Endothelial cell of umbilical vein (primary cell): ENCODE measurements around the gene UBE2E1. TPM values are rescaled to one million over a fixed set of nuclear protein-coding genes. Genes with fewer than 3 reads are reported as not detected.

Experiments used
- BruUV-seq: library from RNA; stranded (reverse); fragments of 400-500 nt; replicated peaks from 2 replicates; lab custom pipeline; 2021; lab: Mats Ljungman, UMichigan
- CTCF ChIA-PET: fragments of 300-600, 350-600 bp; sonication (Branson Sonifier 250); formaldehyde crosslinking; loops from one replicate; lab custom pipeline; 2021; ENCODE audit warnings: antibody characterized with exemption, inconsistent platforms; lab: Charles Lee
- POLR2A ChIA-PET: fragments of 300-600, 350-600 bp; sonication (Branson Sonifier 250); formaldehyde crosslinking; loops from one replicate; lab custom pipeline; 2021; ENCODE audit warnings: antibody characterized with exemption, inconsistent platforms; lab: Charles Lee
- DNase-seq: peaks from one replicate; pipeline ENCODE4 v3.0.0-alpha.2; 2011; ENCODE audit warnings: low read depth, low spot score
- FAIRE-seq: peaks from 2 replicates; lab custom pipeline; 2011; peaks lifted over from hg19 to GRCh38; lab: Jason Lieb, UNC
- H2AFZ ChIP-seq: 2 replicates; pipeline ENCODE4 v1.6.0; 2012; ENCODE audit warnings: low read depth, low read length, control low read depth, inconsistent platforms
- H3K27ac ChIP-seq: 2 replicates; pipeline ENCODE4 v1.5.1; 2011; ENCODE audit warnings: low read depth, mild to moderate bottlenecking, control low read depth, low read length, moderate library complexity; ENCODE audit not compliant: insufficient read depth
- H3K27me3 ChIP-seq, 2 experiments: 2 replicates each; pipeline versions ENCODE4 v1.6.0 to v1.6.1; 2011; ENCODE audit warnings: low read length in 2 of 2, mixed read lengths in 1 of 2; ENCODE audit not compliant: control insufficient read depth in 2 of 2, insufficient read depth in 2 of 2
- H3K36me3 ChIP-seq, 2 experiments: 2 replicates in 1 of 2; 3 replicates in 1 of 2; pipeline ENCODE4 v1.5.1; 2011; ENCODE audit warnings: low read length in 2 of 2, mild to moderate bottlenecking in 1 of 2, moderate library complexity in 1 of 2; ENCODE audit not compliant: control insufficient read depth in 2 of 2, insufficient read depth in 2 of 2; ENCODE audit errors: extremely low read depth in 1 of 2
- H3K4me1 ChIP-seq: 3 replicates; pipeline ENCODE4 v1.5.1; 2011; ENCODE audit warnings: mild to moderate bottlenecking, low read length; ENCODE audit not compliant: control insufficient read depth, insufficient read depth; ENCODE audit errors: extremely low read depth
- H3K4me2 ChIP-seq: 2 replicates; pipeline ENCODE4 v1.6.1; 2011; ENCODE audit warnings: low read length, control low read depth, mixed read lengths; ENCODE audit not compliant: insufficient read depth
- H3K4me3 ChIP-seq, 3 experiments: fragments of 200-600 bp in 1 of 3; sonication (generic), shearing (Covaris generic) in 1 of 3; replicated peaks in 1 of 3; 2 replicates each; pipeline ENCODE4 v1.5.1; 2011 to 2016; ENCODE audit warnings: control low read depth in 3 of 3, low read length in 3 of 3, mild to moderate bottlenecking in 2 of 3, inconsistent platforms in 1 of 3, low read depth in 1 of 3, moderate library complexity in 1 of 3; ENCODE audit not compliant: insufficient read depth in 1 of 3
- H3K79me2 ChIP-seq: 2 replicates; pipeline ENCODE4 v1.6.0; 2012; ENCODE audit warnings: low read length, inconsistent platforms; ENCODE audit not compliant: control insufficient read depth, insufficient read depth
- H3K9ac ChIP-seq: replicated peaks from 2 replicates; pipeline ENCODE3; 2011; ENCODE audit warnings: low read length, control low read depth; ENCODE audit not compliant: insufficient read depth; ENCODE audit errors: extremely low read depth
- H3K9me1 ChIP-seq: replicated peaks from 3 replicates; pipeline ENCODE4 v1.6.0; 2011; ENCODE audit warnings: mild to moderate bottlenecking, low read length; ENCODE audit not compliant: control insufficient read depth, insufficient read depth; ENCODE audit errors: extremely low read depth
- H3K9me3 ChIP-seq: replicated peaks from 2 replicates; pipeline ENCODE4 v1.5.1; 2012; ENCODE audit warnings: low read length, inconsistent platforms; ENCODE audit not compliant: control insufficient read depth, insufficient read depth
- H4K20me1 ChIP-seq: replicated peaks from 2 replicates; pipeline ENCODE3; 2011; ENCODE audit warnings: mild to moderate bottlenecking, low read length; ENCODE audit not compliant: control insufficient read depth, insufficient read depth; ENCODE audit errors: extremely low read depth
- CTCF ChIP-seq, 2 donors: IDR thresholded peaks; 1 replicate in 1 of 2; 2 replicates in 1 of 2; pipeline ENCODE4 v1.5.1; 2011; ENCODE audit warnings: low read length in 2 of 2, mild to moderate bottlenecking in 2 of 2, moderate library complexity in 2 of 2, control low read depth in 1 of 2, inconsistent platforms in 1 of 2, low read depth in 1 of 2; ENCODE audit not compliant: insufficient read depth in 1 of 2; ENCODE audit errors: extremely low read depth in 1 of 2
- EZH2 ChIP-seq: IDR thresholded peaks from 2 replicates; pipeline ENCODE4 v1.6.1; 2012; ENCODE audit warnings: borderline replicate concordance, low read depth, mild to moderate bottlenecking, moderate library complexity, low read length, inconsistent platforms; ENCODE audit not compliant: severe bottlenecking
- FOS ChIP-seq: IDR thresholded peaks from 2 replicates; pipeline ENCODE4 v1.6.1; 2011; ENCODE audit warnings: mild to moderate bottlenecking, low read length, moderate library complexity, borderline replicate concordance; ENCODE audit not compliant: insufficient read depth
- MAX ChIP-seq: IDR thresholded peaks from 2 replicates; pipeline ENCODE4 v1.6.1; 2011; ENCODE audit not compliant: insufficient read depth, insufficient read length
- MYC ChIP-seq: IDR thresholded peaks from one replicate; pipeline ENCODE4 v1.6.1; 2011; ENCODE audit warnings: mild to moderate bottlenecking, low read depth, low read length
- POLR2A ChIP-seq: IDR thresholded peaks from 2 replicates; pipeline ENCODE4 v1.6.1; 2012; ENCODE audit warnings: low read depth, mild to moderate bottlenecking, control low read depth, low read length
- POLR2AphosphoS5 ChIP-seq: IDR thresholded peaks from 2 replicates; pipeline ENCODE4 v1.6.1; 2012; ENCODE audit warnings: low read depth, mild to moderate bottlenecking, control low read depth, low read length, moderate library complexity; ENCODE audit not compliant: insufficient read depth
- dilution Hi-C: fragments of 300-500 bp; cut with MboI; formaldehyde crosslinking; loops from one replicate; pipeline ENCODE4 v1.15.0; 2019; ENCODE audit warnings: low sequenced_read_pairs; ENCODE audit not compliant: extremely low pct_ligation_motif_present
- intact Hi-C: fragments of 100-400 bp; cut with micrococcal nuclease; formaldehyde crosslinking; loops from one replicate; pipeline ENCODE4 v1.10.0; 2022
- polyA plus RNA-seq, 4 experiments: library from polyadenylated mRNA; depleted of rRNA in 3 of 4; stranded (reverse) in 3 of 4; unstranded in 1 of 4; fragments of >200 nt; gene quantifications; 2 replicates each; pipeline versions ENCODE4 v1.2.1 to v1.2.3, GENCODE V29; 2011 to 2012; ENCODE audit warnings: missing spikeins in 1 of 4
- total RNA-seq: library from RNA; stranded (reverse); gene quantifications from 2 replicates; pipeline ENCODE4 v1.2.3, GENCODE V29; 2021

Gene UBE2E1
- total and polyA plus RNA-seq, 2 donors (not counting 3 experiments of a cell fraction or from before 2014, with no cell fraction given): 72.7 to 114 TPM

- Histone ChIP-seq H3K27me3 (peaks cover 0 to 4% of the 10 kb centered on the region in 2 experiments), H3K79me2 (no peaks in the 10 kb centered on the region), H3K9me3 (no peaks in the 10 kb centered on the region), H2AFZ (no peak overlapping the region), H3K4me2 (no peak overlapping the region), H3K4me1 (no peaks in the 10 kb centered on the region), H4K20me1 (no peaks in the 10 kb centered on the region), H3K9me1 (no peaks in the 10 kb centered on the region), H3K4me3 (no peak overlapping the region), H3K36me3 (no peaks in the 10 kb centered on the region), H3K9ac (no peak overlapping the region), H3K27ac (no peak overlapping the region)
- ChIA-PET POLR2A (no interaction called here), CTCF (interaction anchor here (1.1 kb wide), 1 partner anchor 15 kb away, joined by 3 read pairs; no protein-coding TSS in a partner anchor)
- peak; percentile 38 for FAIRE-seq
- TF ChIP-seq POLR2AphosphoS5 (no peak), POLR2A (no peak), CTCF (IDR thresholded peaks at IDR 0.05; ENCODE audit: extremely low read depth in 1 of 2, insufficient read depth in 1 of 2, low read depth in 1 of 2, low read length in 2 of 2) (no peak), EZH2 (no peak), MYC (no peak), MAX (no peak), FOS (no peak)
- DNase-seq: no peak
- intact Hi-C loops (no loop called here), dilution Hi-C loops (no loop called here)
- BruUV-seq: no TSS peak
Observed at GRCh38 chr3:23776352-23776891, 29.3 kb upstream of the UBE2E1 start.
